Measurements from ENCODE around the gene MAP3K3. TPM values are rescaled to one million over a fixed set of nuclear protein-coding genes. Genes with fewer than 3 reads are reported as not detected.

Gene MAP3K3
- total RNA-seq, 3 donors from 2014 or later (not counting 1 experiment from before 2014, with no cell fraction given): 82.0 to 89.2 (median 88.5) TPM

DNA sequence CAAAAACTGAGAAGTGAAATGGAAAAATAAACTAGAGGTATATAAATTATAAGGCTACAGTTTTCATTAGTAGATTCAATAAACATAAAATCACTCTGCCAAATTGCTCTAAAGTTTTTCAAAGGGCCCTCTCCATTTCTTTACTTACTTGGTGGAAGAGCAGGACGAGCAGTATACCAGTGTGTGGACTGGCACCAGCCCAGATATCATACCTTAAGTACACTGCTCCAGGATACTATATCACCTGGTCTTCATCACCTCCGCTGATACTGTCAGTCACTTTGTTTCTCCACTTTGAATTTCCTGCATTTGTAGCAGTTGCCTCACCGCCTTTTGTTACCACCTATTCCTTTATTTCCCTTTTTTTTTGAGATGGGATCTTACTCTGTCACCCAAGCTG is 37.6 kb downstream of the MAP3K3 start:
- ATAC-seq: no peak
- H3K27me3 ChIP-seq (ENCODE audit: control insufficient read depth, insufficient read depth, low read length): no peaks in the 10 kb centered on the region
- Mint-ChIP-seq H3K27me3 (ENCODE audit: low read depth in 2 of 2) (no peaks in the 10 kb centered on the region), H3K36me3 (peaks cover 18% of the 10 kb centered on the region), H3K27ac (no peak overlapping the region), H3K9me3 (no peaks in the 10 kb centered on the region), H3K4me3 (no peak overlapping the region), H3K4me1 (peaks cover 7 to 8% of the 10 kb centered on the region in 2 donors)
- WGBS (ENCODE audit: insufficient coverage): 96% methylated on average over 3 of the region's 3 CpGs
- TF ChIP-seq, protein P1, sequence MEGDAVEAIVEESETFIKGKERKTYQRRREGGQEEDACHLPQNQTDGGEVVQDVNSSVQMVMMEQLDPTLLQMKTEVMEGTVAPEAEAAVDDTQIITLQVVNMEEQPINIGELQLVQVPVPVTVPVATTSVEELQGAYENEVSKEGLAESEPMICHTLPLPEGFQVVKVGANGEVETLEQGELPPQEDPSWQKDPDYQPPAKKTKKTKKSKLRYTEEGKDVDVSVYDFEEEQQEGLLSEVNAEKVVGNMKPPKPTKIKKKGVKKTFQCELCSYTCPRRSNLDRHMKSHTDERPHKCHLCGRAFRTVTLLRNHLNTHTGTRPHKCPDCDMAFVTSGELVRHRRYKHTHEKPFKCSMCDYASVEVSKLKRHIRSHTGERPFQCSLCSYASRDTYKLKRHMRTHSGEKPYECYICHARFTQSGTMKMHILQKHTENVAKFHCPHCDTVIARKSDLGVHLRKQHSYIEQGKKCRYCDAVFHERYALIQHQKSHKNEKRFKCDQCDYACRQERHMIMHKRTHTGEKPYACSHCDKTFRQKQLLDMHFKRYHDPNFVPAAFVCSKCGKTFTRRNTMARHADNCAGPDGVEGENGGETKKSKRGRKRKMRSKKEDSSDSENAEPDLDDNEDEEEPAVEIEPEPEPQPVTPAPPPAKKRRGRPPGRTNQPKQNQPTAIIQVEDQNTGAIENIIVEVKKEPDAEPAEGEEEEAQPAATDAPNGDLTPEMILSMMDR (IDR thresholded peaks at IDR 0.05): no peak
- no peak for DNase-seq
- peaks cover 2% of the 10 kb centered on the region for H3K4me1 ChIP-seq (ENCODE audit: control insufficient read depth, insufficient read depth, low read length)
- no peak overlapping the region for H3K27ac ChIP-seq (ENCODE audit: low read length)
- intact Hi-C loops (cut with micrococcal nuclease): no loop called here
- peaks cover 42% of the 10 kb centered on the region for H3K36me3 ChIP-seq (ENCODE audit: control insufficient read depth, insufficient read depth, low read length)
- no peaks in the 10 kb centered on the region for H3K9me3 ChIP-seq (ENCODE audit: control insufficient read depth, insufficient read depth, low read length)
- H3K4me3 ChIP-seq (ENCODE audit: low read length): no peak overlapping the region

DNA sequence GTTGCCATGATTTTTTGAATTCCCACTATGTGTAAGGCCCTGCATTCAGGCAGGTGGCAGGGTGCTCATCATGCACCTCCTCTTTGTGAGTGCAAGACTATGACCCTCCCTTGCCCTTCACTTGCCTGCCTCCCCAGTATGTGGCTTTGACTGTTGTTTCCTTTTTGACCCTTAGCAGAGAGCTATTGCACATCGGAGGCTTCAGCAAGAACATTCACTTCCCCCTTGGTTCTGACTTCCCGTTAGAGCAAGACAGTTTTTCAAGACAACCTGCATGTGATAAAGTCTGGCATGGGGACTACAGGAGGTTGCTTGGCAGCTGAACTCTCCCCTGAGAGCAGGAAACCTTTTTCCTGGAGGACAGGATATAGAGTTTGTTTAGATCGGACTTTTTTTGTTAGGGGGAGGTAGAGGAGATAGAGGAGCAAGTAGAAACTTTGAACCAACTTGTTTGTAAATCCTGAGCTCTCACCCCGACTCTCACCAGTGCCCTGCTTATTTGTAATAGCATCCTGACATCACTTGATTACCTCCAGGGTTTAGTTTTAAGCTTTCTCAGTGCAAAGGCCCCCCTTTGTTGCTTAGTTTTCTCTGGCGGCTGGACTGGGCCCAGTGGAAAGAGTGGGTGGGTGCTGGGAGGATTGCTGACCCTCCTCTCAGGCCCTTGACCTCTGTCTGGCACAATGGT is 43.5 kb downstream of the MAP3K3 start:
- H3K27me3 Mint-ChIP-seq (ENCODE audit: low read depth in 2 of 2): no peaks in the 10 kb centered on the region
- ATAC-seq (peak; percentile 64 to 77 (median 73)), DNase-seq (no peak)
- no peaks in the 10 kb centered on the region for H3K9me3 Mint-ChIP-seq
- H3K27me3 ChIP-seq (ENCODE audit: control insufficient read depth, insufficient read depth, low read length): no peaks in the 10 kb centered on the region
- TF ChIP-seq, protein P1 (IDR thresholded peaks at IDR 0.05): no peak
- H3K4me1 ChIP-seq (ENCODE audit: control insufficient read depth, insufficient read depth, low read length): peaks cover 17% of the 10 kb centered on the region
- peaks cover 52% of the 10 kb centered on the region for H3K36me3 ChIP-seq (ENCODE audit: control insufficient read depth, insufficient read depth, low read length)
- 22% methylated on average over 5 of the region's 5 CpGs for WGBS (ENCODE audit: insufficient coverage)
- peak overlapping the region; percentile 51 for H3K27ac ChIP-seq (ENCODE audit: low read length)
- peaks cover 17% of the 10 kb centered on the region for H3K36me3 Mint-ChIP-seq
- intact Hi-C loops (cut with micrococcal nuclease): no loop called here
- no peaks in the 10 kb centered on the region for H3K9me3 ChIP-seq (ENCODE audit: control insufficient read depth, insufficient read depth, low read length)
- peak overlapping the region; percentile 83 for H3K27ac Mint-ChIP-seq
- H3K4me1 Mint-ChIP-seq: peaks cover 23 to 31% of the 10 kb centered on the region in 2 donors
- no peak overlapping the region for H3K4me3 ChIP-seq (ENCODE audit: low read length)
- peak overlapping the region; percentile 37 for H3K4me3 Mint-ChIP-seq

DNA sequence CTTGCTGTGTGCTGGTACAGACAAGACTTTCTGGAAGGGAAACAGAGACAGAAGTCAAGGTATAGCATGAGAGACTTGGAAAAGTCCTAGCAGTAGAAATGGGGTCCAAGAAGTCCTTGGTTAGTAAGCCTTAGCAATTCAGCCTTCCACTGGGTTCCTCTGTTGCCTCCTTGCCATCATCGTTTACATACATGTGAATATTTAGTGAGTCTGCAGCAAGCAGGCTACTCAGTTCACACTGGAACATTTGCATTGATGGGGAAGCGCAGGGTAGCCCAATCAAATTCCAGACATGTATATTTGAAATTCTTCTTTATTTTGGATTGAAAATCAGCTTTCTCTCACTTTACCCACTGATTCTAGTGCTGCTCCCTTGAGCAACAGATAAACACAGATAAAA is 50.6 kb downstream of the MAP3K3 start:
- Histone ChIP-seq H3K4me3 (ENCODE audit: low read length) (no peak overlapping the region), H3K9me3 (ENCODE audit: control insufficient read depth, insufficient read depth, low read length) (no peaks in the 10 kb centered on the region), H3K36me3 (ENCODE audit: control insufficient read depth, insufficient read depth, low read length) (peaks cover 50% of the 10 kb centered on the region), H3K27ac (ENCODE audit: low read length) (no peak overlapping the region), H3K27me3 (ENCODE audit: control insufficient read depth, insufficient read depth, low read length) (no peaks in the 10 kb centered on the region), H3K4me1 (ENCODE audit: control insufficient read depth, insufficient read depth, low read length) (no peaks in the 10 kb centered on the region)
- Mint-ChIP-seq H3K27me3 (ENCODE audit: low read depth in 2 of 2) (no peaks in the 10 kb centered on the region), H3K27ac (peak overlapping the region in 1 of 2 donors; percentile 9), H3K4me3 (no peak overlapping the region), H3K4me1 (peaks cover 0 to 29% of the 10 kb centered on the region in 2 donors), H3K36me3 (peaks cover 7% of the 10 kb centered on the region), H3K9me3 (no peaks in the 10 kb centered on the region)
- WGBS (ENCODE audit: insufficient coverage): 100% methylated on average over 1 of the region's 2 CpGs
- TF ChIP-seq, protein P1 (IDR thresholded peaks at IDR 0.05): no peak
- no peak for ATAC-seq
- no peak for DNase-seq
- intact Hi-C loops (cut with micrococcal nuclease): no loop called here

DNA sequence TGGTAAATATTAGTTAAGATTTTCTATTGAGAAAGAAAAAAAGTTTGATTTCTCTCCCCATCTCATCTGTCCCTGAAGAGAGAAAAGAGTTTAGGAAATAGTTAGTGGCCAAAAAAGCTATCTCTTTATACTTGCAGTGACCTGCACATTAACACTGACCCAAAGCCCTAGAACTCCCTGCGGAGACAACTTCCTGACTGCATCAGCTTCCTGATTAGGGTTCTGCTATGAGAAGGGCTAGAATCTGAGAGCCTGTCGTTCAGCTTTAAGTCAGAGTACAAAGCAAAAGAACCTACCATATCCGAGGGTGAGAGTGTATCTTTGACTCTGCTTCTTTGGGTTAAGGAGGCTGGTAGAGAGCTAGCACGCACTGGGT is 53.0 kb downstream of the MAP3K3 start:
- H3K27ac Mint-ChIP-seq: peak overlapping the region in 1 of 2 donors; percentile 13
- no peak overlapping the region for H3K4me3 Mint-ChIP-seq
- Histone ChIP-seq H3K4me1 (ENCODE audit: control insufficient read depth, insufficient read depth, low read length) (no peaks in the 10 kb centered on the region), H3K36me3 (ENCODE audit: control insufficient read depth, insufficient read depth, low read length) (peaks cover 38% of the 10 kb centered on the region), H3K27ac (ENCODE audit: low read length) (no peak overlapping the region), H3K9me3 (ENCODE audit: control insufficient read depth, insufficient read depth, low read length) (no peaks in the 10 kb centered on the region), H3K27me3 (ENCODE audit: control insufficient read depth, insufficient read depth, low read length) (no peaks in the 10 kb centered on the region), H3K4me3 (ENCODE audit: low read length) (no peak overlapping the region)
- ATAC-seq: no peak
- intact Hi-C loops (cut with micrococcal nuclease): no loop called here
- no peak for DNase-seq
- H3K4me1 Mint-ChIP-seq: peaks cover 0 to 25% of the 10 kb centered on the region in 2 donors
- 53% methylated on average over 4 of the region's 4 CpGs for WGBS (ENCODE audit: insufficient coverage)
- H3K9me3 Mint-ChIP-seq: no peaks in the 10 kb centered on the region
- TF ChIP-seq, protein P1 (IDR thresholded peaks at IDR 0.05): no peak
- no peaks in the 10 kb centered on the region for H3K36me3 Mint-ChIP-seq
- H3K27me3 Mint-ChIP-seq (ENCODE audit: low read depth in 2 of 2): no peaks in the 10 kb centered on the region
